Vagina (tissue), 2 donors: ENCODE data around the gene SCMH1. TPM values are rescaled to one million over a fixed set of nuclear protein-coding genes. Genes with fewer than 3 reads are reported as not detected.

Experiments used
- DNase-seq, 2 donors: peaks; one replicate each; pipeline ENCODE4 v3.0.0-alpha.2; 2017; ENCODE audit errors: extremely low spot score in 2 of 2
- H3K27ac ChIP-seq: fragments of 200-600 bp; sonication (generic); one replicate; pipeline ENCODE4 v1.5.1; 2019
- H3K27me3 ChIP-seq: fragments of 200-600 bp; sonication (generic); one replicate; pipeline ENCODE4 v1.5.1; 2019
- H3K36me3 ChIP-seq, 2 donors: fragments of 200-600 bp; sonication (generic); one replicate each; pipeline ENCODE4 v1.5.1; 2017 to 2019
- H3K4me1 ChIP-seq: fragments of 200-600 bp; sonication (generic); one replicate; pipeline ENCODE4 v1.5.1; 2019
- H3K4me3 ChIP-seq, 2 donors: fragments of 200-600 bp; sonication (generic); 1 replicate in 1 of 2; 2 replicates in 1 of 2; pipeline ENCODE4 v1.5.1; 2016 to 2019
- H3K9me3 ChIP-seq: fragments of 200-600 bp; sonication (generic); one replicate; pipeline ENCODE4 v1.5.1; 2019
- POLR2A ChIP-seq, 2 donors: fragments of 450-650 bp; IDR thresholded peaks; one replicate each; pipeline ENCODE4 v1.6.1; 2017; ENCODE audit warnings: antibody characterized with exemption in 2 of 2, mild to moderate bottlenecking in 2 of 2, moderate library complexity in 2 of 2
- POLR2AphosphoS5 ChIP-seq, 2 donors: sonication (generic); formaldehyde crosslinking; IDR thresholded peaks; one replicate each; pipeline ENCODE4 v1.9.0; 2017; ENCODE audit warnings: antibody characterized with exemption in 2 of 2, mild to moderate bottlenecking in 2 of 2, low read depth in 1 of 2; ENCODE audit not compliant: insufficient read depth in 1 of 2
- intact Hi-C: fragments of 100-400 bp; cut with DNase I; formaldehyde crosslinking; loops from one replicate; pipeline ENCODE4 v1.15.1; 2023
- total RNA-seq: library from RNA; depleted of rRNA; stranded (reverse); fragments of >200 nt; gene quantifications from one replicate; pipeline ENCODE4 v1.2.3, GENCODE V29; 2016
- TF ChIP-seq, protein P1 (sequence below), 3 experiments: fragments of 450-650 bp in 2 of 3; fragments of 200-600 bp in 1 of 3; sonication (generic) in 1 of 3; IDR thresholded peaks; one replicate each; pipeline ENCODE4 v1.5.1; 2017 to 2019; ENCODE audit warnings: antibody characterized with exemption in 3 of 3, mild to moderate bottlenecking in 2 of 3, moderate library complexity in 2 of 3

The SCMH1 gene
- total RNA-seq, 1 donor from 2014 or later = 35.1 TPM

DNA sequence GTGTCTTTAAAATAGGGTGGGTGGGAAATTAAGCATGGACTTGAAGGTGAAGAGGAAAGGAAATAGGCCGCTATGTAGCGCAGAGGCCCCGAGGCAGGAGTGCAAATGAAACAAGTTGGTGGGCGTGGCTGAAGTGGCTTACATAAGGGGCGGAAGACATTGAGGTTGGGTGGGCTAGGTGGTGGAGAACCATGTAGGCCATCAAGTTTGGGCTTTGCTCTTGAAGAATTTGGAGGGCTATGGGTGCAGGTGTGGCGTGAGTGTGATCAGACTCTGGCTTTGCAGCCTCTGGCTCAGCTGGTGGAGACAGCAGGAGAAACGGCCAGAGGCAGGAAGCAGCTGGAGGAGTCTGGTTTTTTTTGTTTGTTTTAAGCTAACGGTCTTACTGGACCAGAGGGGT is 227.2 kb downstream of the SCMH1 start:
- Histone ChIP-seq H3K36me3 (peaks cover 0 to 23% of the 10 kb centered on the region in 2 donors), H3K27ac (no peak overlapping the region)

DNA sequence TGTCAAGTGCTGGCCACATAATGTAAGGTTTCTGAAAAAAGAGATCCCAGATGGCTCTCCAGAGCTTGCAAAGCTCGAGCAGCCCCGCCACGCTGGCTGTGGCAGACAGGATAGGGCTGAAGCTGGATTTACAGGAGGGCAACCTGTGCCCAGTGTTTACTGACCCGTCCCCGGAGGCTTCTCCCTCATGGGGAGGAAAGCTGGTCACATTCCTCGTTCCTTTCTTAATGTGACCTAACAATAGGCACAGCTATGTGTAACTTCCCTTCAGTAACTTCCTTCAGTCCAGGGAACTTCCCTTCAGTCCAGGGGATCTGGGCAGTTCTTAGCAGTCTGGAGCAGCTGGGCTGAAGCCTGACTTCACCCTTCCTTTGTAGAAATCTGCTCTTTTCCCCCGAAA is 228.3 kb downstream of the SCMH1 start:
- intact Hi-C loops = no loop called here
- no peak for DNase-seq
- H3K9me3 ChIP-seq = no peaks in the 10 kb centered on the region
- H3K27me3 ChIP-seq = no peaks in the 10 kb centered on the region
- H3K36me3 ChIP-seq = peaks cover 4 to 33% of the 10 kb centered on the region in 2 donors
- H3K4me1 ChIP-seq = no peaks in the 10 kb centered on the region
- TF ChIP-seq, protein P1, sequence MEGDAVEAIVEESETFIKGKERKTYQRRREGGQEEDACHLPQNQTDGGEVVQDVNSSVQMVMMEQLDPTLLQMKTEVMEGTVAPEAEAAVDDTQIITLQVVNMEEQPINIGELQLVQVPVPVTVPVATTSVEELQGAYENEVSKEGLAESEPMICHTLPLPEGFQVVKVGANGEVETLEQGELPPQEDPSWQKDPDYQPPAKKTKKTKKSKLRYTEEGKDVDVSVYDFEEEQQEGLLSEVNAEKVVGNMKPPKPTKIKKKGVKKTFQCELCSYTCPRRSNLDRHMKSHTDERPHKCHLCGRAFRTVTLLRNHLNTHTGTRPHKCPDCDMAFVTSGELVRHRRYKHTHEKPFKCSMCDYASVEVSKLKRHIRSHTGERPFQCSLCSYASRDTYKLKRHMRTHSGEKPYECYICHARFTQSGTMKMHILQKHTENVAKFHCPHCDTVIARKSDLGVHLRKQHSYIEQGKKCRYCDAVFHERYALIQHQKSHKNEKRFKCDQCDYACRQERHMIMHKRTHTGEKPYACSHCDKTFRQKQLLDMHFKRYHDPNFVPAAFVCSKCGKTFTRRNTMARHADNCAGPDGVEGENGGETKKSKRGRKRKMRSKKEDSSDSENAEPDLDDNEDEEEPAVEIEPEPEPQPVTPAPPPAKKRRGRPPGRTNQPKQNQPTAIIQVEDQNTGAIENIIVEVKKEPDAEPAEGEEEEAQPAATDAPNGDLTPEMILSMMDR (IDR thresholded peaks at IDR 0.05) = no peak
- TF ChIP-seq POLR2AphosphoS5 (IDR thresholded peaks at IDR 0.05; ENCODE audit: insufficient read depth in 1 of 2, low read depth in 1 of 2) = no peak
- no peak for TF ChIP-seq POLR2A (IDR thresholded peaks at IDR 0.05)
- no peak overlapping the region for H3K4me3 ChIP-seq
- H3K27ac ChIP-seq = no peak overlapping the region

More for the DNA sequence above, 227.2 kb downstream of the SCMH1 start:
- Histone ChIP-seq H3K4me1 (no peaks in the 10 kb centered on the region), H3K27me3 (no peaks in the 10 kb centered on the region), H3K4me3 (no peak overlapping the region), H3K9me3 (no peaks in the 10 kb centered on the region)
- intact Hi-C loops = no loop called here
- no peak for DNase-seq
- TF ChIP-seq, protein P1 (IDR thresholded peaks at IDR 0.05) = no peak
- no peak for TF ChIP-seq POLR2A (IDR thresholded peaks at IDR 0.05)
- no peak for TF ChIP-seq POLR2AphosphoS5 (IDR thresholded peaks at IDR 0.05; ENCODE audit: insufficient read depth in 1 of 2, low read depth in 1 of 2)

DNA sequence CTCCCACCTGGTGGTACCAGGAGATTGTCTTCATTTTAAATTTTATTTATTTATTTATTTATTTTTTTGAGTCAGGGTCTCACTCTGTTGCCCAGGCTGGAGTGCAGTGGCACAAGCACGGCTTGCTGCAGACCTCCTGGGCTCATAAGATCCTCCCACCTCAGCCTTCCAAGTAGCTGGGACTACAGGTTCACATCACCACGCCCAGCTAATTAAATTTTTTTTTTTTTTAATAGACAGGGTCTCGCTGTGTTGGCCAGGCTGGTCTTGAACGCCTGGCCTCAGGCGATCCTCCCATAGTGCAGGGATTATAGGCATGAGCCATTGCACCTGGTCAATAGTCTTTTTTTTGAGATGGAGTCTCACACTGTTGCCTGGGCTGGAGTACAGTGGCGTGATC is 229.1 kb downstream of the SCMH1 start:
- intact Hi-C loops = no loop called here
- Histone ChIP-seq H3K4me1 (no peaks in the 10 kb centered on the region), H3K27me3 (no peaks in the 10 kb centered on the region), H3K27ac (no peak overlapping the region), H3K9me3 (no peaks in the 10 kb centered on the region), H3K4me3 (no peak overlapping the region), H3K36me3 (peaks cover 4 to 39% of the 10 kb centered on the region in 2 donors)
- TF ChIP-seq, protein P1 (IDR thresholded peaks at IDR 0.05) = no peak
- no peak for TF ChIP-seq POLR2AphosphoS5 (IDR thresholded peaks at IDR 0.05; ENCODE audit: insufficient read depth in 1 of 2, low read depth in 1 of 2)
- no peak for TF ChIP-seq POLR2A (IDR thresholded peaks at IDR 0.05)
- no peak for DNase-seq

DNA sequence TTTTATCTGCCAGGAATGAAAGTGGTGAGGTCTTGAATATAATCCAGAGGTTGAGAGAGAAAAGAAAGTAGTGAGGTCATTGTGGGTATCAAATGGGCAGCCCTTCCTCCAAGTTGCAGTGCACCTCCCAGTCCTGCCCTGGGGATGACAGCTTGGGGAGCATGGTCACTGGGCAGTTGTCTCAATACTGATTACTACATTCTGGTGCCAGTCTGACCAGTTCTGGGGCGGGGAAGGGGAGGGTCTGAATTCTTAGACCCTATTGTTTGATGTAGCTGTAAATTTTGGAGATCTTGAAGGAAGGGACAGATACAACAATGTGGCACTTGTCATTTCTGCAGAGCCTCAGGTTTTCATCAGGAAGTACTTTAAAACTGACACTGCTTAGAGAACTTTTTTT is 231.8 kb downstream of the SCMH1 start:
- TF ChIP-seq, protein P1 (IDR thresholded peaks at IDR 0.05) = no peak
- TF ChIP-seq POLR2A (IDR thresholded peaks at IDR 0.05) (no peak), POLR2AphosphoS5 (IDR thresholded peaks at IDR 0.05; ENCODE audit: insufficient read depth in 1 of 2, low read depth in 1 of 2) (no peak)
- Histone ChIP-seq H3K27me3 (no peaks in the 10 kb centered on the region), H3K4me3 (no peak overlapping the region), H3K4me1 (no peaks in the 10 kb centered on the region), H3K27ac (no peak overlapping the region), H3K9me3 (no peaks in the 10 kb centered on the region), H3K36me3 (peaks cover 4 to 62% of the 10 kb centered on the region in 2 donors)
- DNase-seq = no peak
- intact Hi-C loops = no loop called here

DNA sequence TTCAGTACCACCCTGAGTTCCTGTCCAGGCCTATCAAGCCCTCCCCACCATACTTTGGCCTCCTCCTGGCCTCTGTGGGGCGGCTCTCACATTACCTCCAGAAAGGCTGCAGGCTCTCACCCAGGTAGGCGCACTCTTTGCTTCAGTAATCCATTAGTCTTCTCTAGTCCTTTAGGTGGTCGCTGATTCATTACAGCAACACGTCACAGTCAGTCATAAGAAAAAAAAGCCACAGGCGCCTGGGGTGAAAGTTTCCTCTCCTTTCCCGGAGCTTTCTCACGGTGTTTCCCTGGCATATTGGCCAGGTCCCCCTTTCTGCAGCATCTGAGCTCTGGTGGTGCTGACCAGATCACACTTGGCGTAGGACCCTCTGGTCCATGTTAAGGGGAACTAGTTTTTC is 232.6 kb downstream of the SCMH1 start:
- Histone ChIP-seq H3K4me1 (no peaks in the 10 kb centered on the region), H3K27ac (no peak overlapping the region), H3K9me3 (no peaks in the 10 kb centered on the region), H3K27me3 (no peaks in the 10 kb centered on the region), H3K4me3 (no peak overlapping the region), H3K36me3 (peaks cover 4 to 62% of the 10 kb centered on the region in 2 donors)
- TF ChIP-seq POLR2AphosphoS5 (IDR thresholded peaks at IDR 0.05; ENCODE audit: insufficient read depth in 1 of 2, low read depth in 1 of 2) (no peak), POLR2A (IDR thresholded peaks at IDR 0.05) (no peak)
- intact Hi-C loops = no loop called here
- no peak for DNase-seq
